ENCODE measurements around the gene IL3RA. TPM values are rescaled to one million over a fixed set of nuclear protein-coding genes. Genes with fewer than 3 reads are reported as not detected.

The IL3RA gene
- polyA plus RNA-seq, 1 of the 3 experiments (the other 2 are of a cell fraction): not detected

DNA sequence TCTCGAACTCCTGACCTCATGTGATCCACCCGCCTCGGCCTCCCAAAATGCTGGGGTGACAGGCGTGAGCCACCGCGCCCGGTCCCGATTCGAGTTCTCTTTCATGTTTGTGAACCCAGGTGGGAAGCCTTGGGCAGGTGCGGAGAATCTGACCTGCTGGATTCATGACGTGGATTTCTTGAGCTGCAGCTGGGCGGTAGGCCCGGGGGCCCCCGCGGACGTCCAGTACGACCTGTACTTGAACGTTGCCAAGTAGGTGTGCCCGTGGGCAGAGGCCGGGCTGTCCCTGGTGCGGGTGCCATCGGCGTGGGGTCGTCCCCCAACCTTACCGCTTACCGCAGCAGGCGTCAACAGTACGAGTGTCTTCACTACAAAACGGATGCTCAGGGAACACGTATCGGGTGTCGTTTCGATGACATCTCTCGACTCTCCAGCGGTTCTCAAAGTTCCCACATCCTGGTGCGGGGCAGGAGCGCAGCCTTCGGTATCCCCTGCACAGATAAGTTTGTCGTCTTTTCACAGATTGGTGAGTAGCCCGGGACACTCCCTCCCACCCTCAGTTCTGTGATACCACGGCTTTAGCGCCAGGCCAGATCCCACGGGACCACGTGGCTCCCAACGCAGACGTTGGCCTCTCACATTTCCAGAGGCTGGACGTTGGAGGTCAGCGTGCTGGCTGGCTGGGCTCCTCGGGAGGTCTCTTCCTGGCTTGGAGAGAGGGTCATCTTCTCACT lies 15.6 kb downstream of the IL3RA start:
- no peaks in the 10 kb centered on the region for H3K9me3 ChIP-seq
- no peaks in the 10 kb centered on the region for H3K27me3 ChIP-seq (ENCODE audit: insufficient read depth)
- CTCF ChIA-PET: no interaction called here
- H3K4me2 ChIP-seq: no peak overlapping the region
- no peak overlapping the region for H3K4me3 ChIP-seq (ENCODE audit: low read depth in 2 of 2, low read length in 1 of 2)
- H3K79me2 ChIP-seq (ENCODE audit: insufficient read depth): no peaks in the 10 kb centered on the region
- no peaks in the 10 kb centered on the region for H3K9me2 ChIP-seq
- no peaks in the 10 kb centered on the region for H3K4me1 ChIP-seq (ENCODE audit: control insufficient read depth in 1 of 2, insufficient read depth in 2 of 2, low read depth in 1 of 2, low read length in 1 of 2)
- 77% methylated on average over 45 of the region's 49 CpGs for WGBS (ENCODE audit: low lambda C conversion rate)
- no peaks in the 10 kb centered on the region for H3K36me3 ChIP-seq (replicated peaks in 1 of 2; ENCODE audit: control insufficient read depth in 1 of 2, insufficient read depth in 2 of 2, low read length in 1 of 2)
- TF ChIP-seq MXI1 (IDR thresholded peaks at IDR 0.05; ENCODE audit: low read depth, low read length) (no peak), TEAD4 (IDR thresholded peaks at IDR 0.05; ENCODE audit: borderline replicate concordance, insufficient read depth) (no peak), CHD2 (IDR thresholded peaks at IDR 0.05; ENCODE audit: low read length, partially characterized antibody) (no peak), SMC3 (IDR thresholded peaks at IDR 0.05; ENCODE audit: low read depth, low read length) (no peak), NFIC (IDR thresholded peaks at IDR 0.05; ENCODE audit: borderline replicate concordance) (no peak), FOXM1 (IDR thresholded peaks at IDR 0.05; ENCODE audit: low read depth) (no peak)
- TF ChIP-seq, protein P1, sequence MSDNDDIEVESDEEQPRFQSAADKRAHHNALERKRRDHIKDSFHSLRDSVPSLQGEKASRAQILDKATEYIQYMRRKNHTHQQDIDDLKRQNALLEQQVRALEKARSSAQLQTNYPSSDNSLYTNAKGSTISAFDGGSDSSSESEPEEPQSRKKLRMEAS (IDR thresholded peaks at IDR 0.05; ENCODE audit: low read depth): no peak
- no peaks in the 10 kb centered on the region for H4K20me1 ChIP-seq (ENCODE audit: insufficient read depth)
- no peak for DNase-seq
- POLR2A ChIA-PET: no interaction called here
- no peaks in the 10 kb centered on the region for H3F3A ChIP-seq (replicated peaks; ENCODE audit: insufficient read depth)
- H3K27ac ChIP-seq (ENCODE audit: low read depth in 2 of 2, low read length in 1 of 2): no peak overlapping the region
- H2AFZ ChIP-seq (ENCODE audit: low read depth): no peak overlapping the region
- H3K9ac ChIP-seq: no peak overlapping the region

- no peak overlapping the region for H3K9ac ChIP-seq
- 44% methylated on average over 11 of the region's 11 CpGs for WGBS (ENCODE audit: low lambda C conversion rate)
- no peaks in the 10 kb centered on the region for H3F3A ChIP-seq (replicated peaks; ENCODE audit: insufficient read depth)
- CTCF ChIA-PET: no interaction called here
- H3K27ac ChIP-seq (ENCODE audit: low read depth in 2 of 2, low read length in 1 of 2): no peak overlapping the region
- no peaks in the 10 kb centered on the region for H3K27me3 ChIP-seq (ENCODE audit: insufficient read depth)
- no peak overlapping the region for H2AFZ ChIP-seq (ENCODE audit: low read depth)
- no peak overlapping the region for H3K4me3 ChIP-seq (ENCODE audit: low read depth in 2 of 2, low read length in 1 of 2)
- H3K9me2 ChIP-seq: no peaks in the 10 kb centered on the region
- H3K4me2 ChIP-seq: no peak overlapping the region
- H4K20me1 ChIP-seq (ENCODE audit: insufficient read depth): no peaks in the 10 kb centered on the region
- no peaks in the 10 kb centered on the region for H3K4me1 ChIP-seq (ENCODE audit: control insufficient read depth in 1 of 2, insufficient read depth in 2 of 2, low read depth in 1 of 2, low read length in 1 of 2)
- H3K9me3 ChIP-seq: no peaks in the 10 kb centered on the region
- H3K79me2 ChIP-seq (ENCODE audit: insufficient read depth): no peaks in the 10 kb centered on the region
- POLR2A ChIA-PET: no interaction called here
- TF ChIP-seq FOXJ3 (CRISPR knock-in tag; IDR thresholded peaks at IDR 0.05): no peak
- no peak for TF ChIP-seq ELF1 (IDR thresholded peaks at IDR 0.05)
- no peak for TF ChIP-seq SIN3A (IDR thresholded peaks at IDR 0.05; ENCODE audit: borderline replicate concordance, low read depth, low read length)
- TF ChIP-seq, protein P2, sequence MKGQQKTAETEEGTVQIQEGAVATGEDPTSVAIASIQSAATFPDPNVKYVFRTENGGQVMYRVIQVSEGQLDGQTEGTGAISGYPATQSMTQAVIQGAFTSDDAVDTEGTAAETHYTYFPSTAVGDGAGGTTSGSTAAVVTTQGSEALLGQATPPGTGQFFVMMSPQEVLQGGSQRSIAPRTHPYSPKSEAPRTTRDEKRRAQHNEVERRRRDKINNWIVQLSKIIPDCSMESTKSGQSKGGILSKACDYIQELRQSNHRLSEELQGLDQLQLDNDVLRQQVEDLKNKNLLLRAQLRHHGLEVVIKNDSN (IDR thresholded peaks at IDR 0.05; ENCODE audit: borderline replicate concordance, low read depth): no peak
- no peak for TF ChIP-seq POLR2AphosphoS5 (IDR thresholded peaks at IDR 0.05; ENCODE audit: low read depth, low read length)
- TF ChIP-seq MEF2A (IDR thresholded peaks at IDR 0.05; ENCODE audit: borderline replicate concordance, low read depth): no peak
- TF ChIP-seq CHD2 (IDR thresholded peaks at IDR 0.05; ENCODE audit: low read length, partially characterized antibody): no peak
- TF ChIP-seq MXI1 (IDR thresholded peaks at IDR 0.05; ENCODE audit: low read depth, low read length): no peak
- no peak for TF ChIP-seq CTCF (IDR thresholded peaks at IDR 0.05)
- TF ChIP-seq SMC3 (IDR thresholded peaks at IDR 0.05; ENCODE audit: low read depth, low read length): no peak
- TF ChIP-seq, protein P3, sequence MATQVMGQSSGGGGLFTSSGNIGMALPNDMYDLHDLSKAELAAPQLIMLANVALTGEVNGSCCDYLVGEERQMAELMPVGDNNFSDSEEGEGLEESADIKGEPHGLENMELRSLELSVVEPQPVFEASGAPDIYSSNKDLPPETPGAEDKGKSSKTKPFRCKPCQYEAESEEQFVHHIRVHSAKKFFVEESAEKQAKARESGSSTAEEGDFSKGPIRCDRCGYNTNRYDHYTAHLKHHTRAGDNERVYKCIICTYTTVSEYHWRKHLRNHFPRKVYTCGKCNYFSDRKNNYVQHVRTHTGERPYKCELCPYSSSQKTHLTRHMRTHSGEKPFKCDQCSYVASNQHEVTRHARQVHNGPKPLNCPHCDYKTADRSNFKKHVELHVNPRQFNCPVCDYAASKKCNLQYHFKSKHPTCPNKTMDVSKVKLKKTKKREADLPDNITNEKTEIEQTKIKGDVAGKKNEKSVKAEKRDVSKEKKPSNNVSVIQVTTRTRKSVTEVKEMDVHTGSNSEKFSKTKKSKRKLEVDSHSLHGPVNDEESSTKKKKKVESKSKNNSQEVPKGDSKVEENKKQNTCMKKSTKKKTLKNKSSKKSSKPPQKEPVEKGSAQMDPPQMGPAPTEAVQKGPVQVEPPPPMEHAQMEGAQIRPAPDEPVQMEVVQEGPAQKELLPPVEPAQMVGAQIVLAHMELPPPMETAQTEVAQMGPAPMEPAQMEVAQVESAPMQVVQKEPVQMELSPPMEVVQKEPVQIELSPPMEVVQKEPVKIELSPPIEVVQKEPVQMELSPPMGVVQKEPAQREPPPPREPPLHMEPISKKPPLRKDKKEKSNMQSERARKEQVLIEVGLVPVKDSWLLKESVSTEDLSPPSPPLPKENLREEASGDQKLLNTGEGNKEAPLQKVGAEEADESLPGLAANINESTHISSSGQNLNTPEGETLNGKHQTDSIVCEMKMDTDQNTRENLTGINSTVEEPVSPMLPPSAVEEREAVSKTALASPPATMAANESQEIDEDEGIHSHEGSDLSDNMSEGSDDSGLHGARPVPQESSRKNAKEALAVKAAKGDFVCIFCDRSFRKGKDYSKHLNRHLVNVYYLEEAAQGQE (IDR thresholded peaks at IDR 0.05; ENCODE audit: low read depth, low read length): no peak
- no peak for TF ChIP-seq YY1 (IDR thresholded peaks at IDR 0.05; ENCODE audit: low read depth)
- no peak for TF ChIP-seq JUND (IDR thresholded peaks at IDR 0.05)
- no peak for DNase-seq
- H3K36me3 ChIP-seq (replicated peaks in 1 of 2; ENCODE audit: control insufficient read depth in 1 of 2, insufficient read depth in 2 of 2, low read length in 1 of 2): no peaks in the 10 kb centered on the region
Observed at GRCh38 chrX:1354036-1355019, 17.7 kb downstream of the IL3RA start.

Measured in SK-N-SH (cell line).